Kidney (tissue), 14 donors: ENCODE data around the gene SLC25A47. TPM values are rescaled to one million over a fixed set of nuclear protein-coding genes. Genes with fewer than 3 reads are reported as not detected.
"Not testable (repeated sequence)": the region's sequence is repeated elsewhere in the genome, so short reads cannot be mapped to it uniquely, and the experiment has no call there.

Source experiments
- DNase-seq, 5 donors: peaks; one replicate each; pipeline ENCODE4 v3.0.0-alpha.2; 2013 to 2020
- FAIRE-seq: peaks from 2 replicates; lab custom pipeline; 2012; peaks lifted over from hg19 to GRCh38; lab: Jason Lieb, UNC
- H3K27ac ChIP-seq, 2 donors: one replicate each; pipeline ENCODE4 v1.7.0; 2013; ENCODE audit warnings: low read depth in 2 of 2, low read length in 2 of 2, inconsistent platforms in 1 of 2
- H3K27me3 ChIP-seq: one replicate; pipeline ENCODE4 v1.7.1; 2013; ENCODE audit warnings: low read length, inconsistent platforms; ENCODE audit not compliant: control insufficient read depth, insufficient read depth
- H3K36me3 ChIP-seq, 3 donors: one replicate each; pipeline versions ENCODE4 v1.7.0 to v1.7.1; 2013; ENCODE audit warnings: low read length in 3 of 3, control low read depth in 1 of 3, inconsistent platforms in 1 of 3; ENCODE audit not compliant: insufficient read depth in 3 of 3, control insufficient read depth in 2 of 3
- H3K4me1 ChIP-seq, 3 donors: one replicate each; pipeline versions ENCODE4 v1.7.0 to v1.7.1; 2013; ENCODE audit warnings: low read length in 3 of 3, inconsistent platforms in 1 of 3, low read depth in 1 of 3; ENCODE audit not compliant: control insufficient read depth in 2 of 3, insufficient read depth in 2 of 3
- H3K4me3 ChIP-seq, 3 donors: one replicate each; pipeline versions ENCODE4 v1.7.0 to v1.8.1; 2013; ENCODE audit warnings: low read length in 3 of 3, control low read depth in 1 of 3, inconsistent platforms in 1 of 3
- H3K9ac ChIP-seq, 3 donors: one replicate each; pipeline versions ENCODE4 v1.7.0 to v1.7.1; 2013; ENCODE audit warnings: low read length in 3 of 3, control low read depth in 1 of 3, inconsistent platforms in 1 of 3
- H3K9me3 ChIP-seq, 3 donors: one replicate each; pipeline versions ENCODE4 v1.7.0 to v1.7.1; 2013; ENCODE audit warnings: low read length in 3 of 3, control low read depth in 1 of 3, inconsistent platforms in 1 of 3; ENCODE audit not compliant: control insufficient read depth in 2 of 3, insufficient read depth in 1 of 3
- intact Hi-C: fragments of 100-400 bp; cut with DNase I; formaldehyde crosslinking; loops from one replicate; pipeline ENCODE4 v1.11.1; 2022
- polyA plus RNA-seq: library from polyadenylated mRNA; stranded (reverse); fragments of 350-450 nt; fragmentation: Illumina TruSeq; extraction: RNeasy Lipid Tissue Mini Kit (QIAGEN cat#74804); gene quantifications from one replicate; pipeline ENCODE4 v1.2.3, GENCODE V29; 2014; ENCODE audit warnings: low read depth, low replicate concordance; ENCODE audit not compliant: insufficient read depth
- total RNA-seq: library from RNA; stranded (reverse); fragmentation: NEBNext Ultra II Directional; extraction: Animal tissue kit (Norgen Biotek cat#: 25700); gene quantifications from one replicate; pipeline ENCODE4 v1.2.1, GENCODE V29; 2021
- TF ChIP-seq, protein P1 (sequence below): IDR thresholded peaks from 3 replicates; pipeline ENCODE4 v1.5.1; 2012; ENCODE audit warnings: mild to moderate bottlenecking, moderate library complexity, borderline replicate concordance; ENCODE audit not compliant: insufficient read depth; ENCODE audit errors: extremely low read depth
- donor health status: control.
- donor health status: control.
- donor health status: control.
- donor health status: control.
- donor health status: control.
- donor health status: DM: yes; HTN: yes; CAD: no.
- donor health status: Normal renal cell carcinoma (clear cell type).

Gene SLC25A47
- total and polyA plus RNA-seq, 2 donors from 2014 or later = 1.0 TPM; not detected in 1

DNA sequence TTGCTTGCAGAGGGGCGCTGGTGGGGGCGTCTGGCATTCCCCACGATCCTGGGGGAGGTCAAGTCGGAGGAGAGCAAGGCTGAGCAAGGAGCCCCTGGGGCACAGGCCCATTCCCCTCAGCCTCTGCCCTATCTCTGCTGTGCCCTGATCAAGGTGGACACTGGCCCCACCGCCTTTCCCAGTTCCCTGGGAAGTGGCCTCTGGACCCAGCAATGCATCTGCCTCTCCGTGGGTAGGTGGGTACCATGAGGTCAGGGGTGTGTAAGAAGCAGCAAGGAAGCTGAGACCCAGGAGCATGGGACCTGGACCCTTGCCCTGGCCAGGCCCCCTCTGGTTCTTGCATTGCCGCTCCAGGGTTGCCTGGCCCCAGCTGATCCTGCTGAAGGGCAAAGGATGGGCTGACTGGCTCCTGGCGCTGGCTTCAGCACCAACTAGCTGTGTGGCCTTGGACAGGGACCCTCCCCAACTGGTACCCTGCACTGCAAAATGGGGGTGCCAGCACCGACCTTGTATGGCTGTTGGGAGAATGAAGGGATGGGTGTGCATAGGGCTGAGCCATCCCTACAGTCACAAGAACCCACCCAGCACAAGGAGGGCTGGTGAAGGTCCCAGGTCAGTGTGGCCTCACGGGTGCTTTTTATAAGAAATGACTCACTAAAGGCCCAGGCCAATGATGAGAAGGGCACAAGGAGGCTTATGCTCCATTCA lies 36.5 kb upstream of the SLC25A47 start:
- intact Hi-C loops = no loop called here
- Histone ChIP-seq H3K36me3 (peaks cover 0 to 4% (median 0%) of the 10 kb centered on the region in 3 donors), H3K27ac (no peak overlapping the region), H3K9me3 (no peaks in the 10 kb centered on the region), H3K27me3 (no peaks in the 10 kb centered on the region), H3K9ac (no peak overlapping the region), H3K4me1 (peaks cover 0 to 33% (median 5%) of the 10 kb centered on the region in 3 donors), H3K4me3 (no peak overlapping the region)
- TF ChIP-seq, protein P1, sequence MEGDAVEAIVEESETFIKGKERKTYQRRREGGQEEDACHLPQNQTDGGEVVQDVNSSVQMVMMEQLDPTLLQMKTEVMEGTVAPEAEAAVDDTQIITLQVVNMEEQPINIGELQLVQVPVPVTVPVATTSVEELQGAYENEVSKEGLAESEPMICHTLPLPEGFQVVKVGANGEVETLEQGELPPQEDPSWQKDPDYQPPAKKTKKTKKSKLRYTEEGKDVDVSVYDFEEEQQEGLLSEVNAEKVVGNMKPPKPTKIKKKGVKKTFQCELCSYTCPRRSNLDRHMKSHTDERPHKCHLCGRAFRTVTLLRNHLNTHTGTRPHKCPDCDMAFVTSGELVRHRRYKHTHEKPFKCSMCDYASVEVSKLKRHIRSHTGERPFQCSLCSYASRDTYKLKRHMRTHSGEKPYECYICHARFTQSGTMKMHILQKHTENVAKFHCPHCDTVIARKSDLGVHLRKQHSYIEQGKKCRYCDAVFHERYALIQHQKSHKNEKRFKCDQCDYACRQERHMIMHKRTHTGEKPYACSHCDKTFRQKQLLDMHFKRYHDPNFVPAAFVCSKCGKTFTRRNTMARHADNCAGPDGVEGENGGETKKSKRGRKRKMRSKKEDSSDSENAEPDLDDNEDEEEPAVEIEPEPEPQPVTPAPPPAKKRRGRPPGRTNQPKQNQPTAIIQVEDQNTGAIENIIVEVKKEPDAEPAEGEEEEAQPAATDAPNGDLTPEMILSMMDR = no peak
- FAIRE-seq = no peak
- DNase-seq = peak in 2 of 5 donors; percentile 72 to 74

DNA sequence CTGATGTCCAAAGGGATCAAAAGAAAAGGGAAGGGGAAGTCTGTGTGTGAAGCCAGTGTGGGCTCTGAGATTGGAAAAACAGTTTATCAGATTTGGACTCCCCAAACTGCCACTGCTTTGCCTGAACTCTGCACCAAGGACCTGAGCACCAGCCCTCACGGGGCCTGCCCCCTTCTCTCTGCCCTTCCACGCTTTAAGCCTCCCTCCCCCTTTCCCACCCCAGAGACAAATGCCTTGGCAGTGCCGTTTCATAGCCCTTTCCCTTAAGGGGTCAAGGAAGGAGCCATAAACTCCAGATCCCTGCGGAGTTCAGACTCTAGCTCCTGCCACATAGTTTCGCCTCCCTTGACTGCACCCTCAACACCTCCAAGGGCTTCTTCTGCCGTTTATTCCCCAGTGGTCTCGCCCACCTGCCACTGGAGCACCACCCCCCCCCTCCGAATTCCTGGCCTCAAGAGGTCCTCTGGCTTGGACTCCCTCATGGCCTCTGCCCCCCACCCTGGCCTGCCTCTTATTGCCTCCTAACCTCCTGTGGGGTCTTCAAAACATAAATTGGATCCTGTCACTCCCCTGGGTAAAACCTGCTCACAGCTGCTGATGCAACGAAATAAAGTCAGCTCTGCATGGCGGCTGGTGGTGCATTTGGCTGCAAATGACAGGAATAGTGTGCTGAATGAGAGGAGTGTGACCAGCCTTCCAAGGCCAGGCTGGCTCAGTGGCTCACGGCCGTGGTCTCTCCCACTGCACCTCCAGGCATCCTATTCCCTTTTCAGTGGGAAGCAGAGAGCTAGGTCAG lies 35.7 kb upstream of the SLC25A47 start:
- intact Hi-C loops = no loop called here
- Histone ChIP-seq H3K27me3 (no peaks in the 10 kb centered on the region), H3K4me1 (peaks cover 0 to 28% (median 0%) of the 10 kb centered on the region in 3 donors), H3K4me3 (no peak overlapping the region), H3K27ac (no peak overlapping the region), H3K36me3 (peaks cover 0 to 6% (median 0%) of the 10 kb centered on the region in 3 donors), H3K9me3 (no peaks in the 10 kb centered on the region), H3K9ac (no peak overlapping the region)
- TF ChIP-seq, protein P1 = no peak
- FAIRE-seq = no peak
- peak in 2 of 5 donors; percentile 47 to 50 for DNase-seq

DNA sequence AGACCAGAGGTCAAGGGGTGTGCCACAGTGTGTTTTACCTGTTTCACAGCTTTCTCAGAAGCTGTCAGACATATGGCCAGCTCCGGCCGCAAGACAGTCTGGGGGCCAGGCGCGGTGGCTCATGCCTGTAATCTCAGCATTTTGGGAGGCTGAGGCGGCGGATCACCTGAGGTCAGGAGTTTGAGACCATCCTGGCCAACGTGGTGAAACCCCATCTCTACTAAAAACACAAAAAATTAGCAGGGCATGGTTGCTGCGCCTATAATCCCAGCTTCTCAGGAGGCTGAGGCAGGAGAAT lies 35.2 kb upstream of the SLC25A47 start:
- H3K36me3 ChIP-seq, H3K9me3 ChIP-seq, H3K27me3 ChIP-seq, FAIRE-seq, intact Hi-C loops, H3K9ac ChIP-seq, H3K4me3 ChIP-seq, H3K27ac ChIP-seq: not testable (repeated sequence)
- peaks cover 0 to 23% (median 0%) of the 10 kb centered on the region in 3 donors for H3K4me1 ChIP-seq
- peak in 1 of 5 donors; percentile 40 for DNase-seq
